ENCODE results near the gene SNX32.
A peak's percentile ranks its signal among the peaks of the same experiment; 100 is the strongest.

The SNX32 gene

GRCh38 chr11:65903068-65903481 is 69.3 kb downstream of the SNX32 start:
- DNase-seq (ENCODE audit: low read depth), result peak; percentile 84
